GM19043 (cell line): ENCODE results near the gene TAF12.
"Not testable (repeated sequence)": the region's sequence is repeated elsewhere in the genome, so short reads cannot be mapped to it uniquely, and the experiment has no call there.

Source experiments
- ATAC-seq: cut with Tn5 transposase; IDR thresholded peaks from one replicate; pipeline ENCODE4 v1.9.1; 2021; ENCODE audit warnings: low read depth; ENCODE audit not compliant: unreplicated experiment

TAF12 gene

GRCh38 chr1:28642847-28643635, at the start of gene TAF12:
TAF12 (minus strand) TSS chr1:28643067; CDS start chr1:28622081, 20,986 bp downstream.
- peak; percentile 71 for ATAC-seq

GRCh38 chr1:28691627-28692026, 48.8 kb upstream of the TAF12 start:
- ATAC-seq: not testable (repeated sequence)

GRCh38 chr1:28684937-28685336, 42.1 kb upstream of the TAF12 start:
- ATAC-seq: no peak

GRCh38 chr1:28682840-28683239, 40.0 kb upstream of the TAF12 start:
- no peak for ATAC-seq

GRCh38 chr1:28680151-28680550, 37.3 kb upstream of the TAF12 start:
- no peak for ATAC-seq

GRCh38 chr1:28675924-28676257, 33.0 kb upstream of the TAF12 start:
- ATAC-seq: no peak

- not testable (repeated sequence) for ATAC-seq
Observed at GRCh38 chr1:28672971-28673370, 30.1 kb upstream of the TAF12 start.

GRCh38 chr1:28671254-28671780, 28.4 kb upstream of the TAF12 start:
- no peak for ATAC-seq

- ATAC-seq: peak; percentile 29
Observed at GRCh38 chr1:28668956-28669723, 26.3 kb upstream of the TAF12 start.

GRCh38 chr1:28668191-28668955, 25.5 kb upstream of the TAF12 start, which contains the start of gene GMEB1:
GMEB1 (plus strand) TSS chr1:28668784; CDS start chr1:28683613, 14,829 bp downstream.
- ATAC-seq: peak; percentile 65

- ATAC-seq: no peak
Observed at GRCh38 chr1:28666806-28667205, 23.9 kb upstream of the TAF12 start.

GRCh38 chr1:28663871-28664470, 21.1 kb upstream of the TAF12 start:
- ATAC-seq: no peak

GRCh38 chr1:28656335-28656734, 13.5 kb upstream of the TAF12 start:
- no peak for ATAC-seq

GRCh38 chr1:28655448-28656311, 12.8 kb upstream of the TAF12 start:
- not testable (repeated sequence) for ATAC-seq

- not testable (repeated sequence) for ATAC-seq
Observed at GRCh38 chr1:28653870-28654269, 11.0 kb upstream of the TAF12 start.

GRCh38 chr1:28653063-28653462, 10.2 kb upstream of the TAF12 start:
- ATAC-seq: not testable (repeated sequence)

- peak; percentile 52 for ATAC-seq
Observed at GRCh38 chr1:28648474-28649198, 5.8 kb upstream of the TAF12 start, which contains the start of gene RNU11. RNU11 (plus strand) TSS chr1:28648600.

GRCh38 chr1:28648008-28648473, 5.2 kb upstream of the TAF12 start:
- peak; percentile 65 for ATAC-seq
